Activated CD4-positive, alpha-beta T cell treated with anti-CD3 and anti-CD28 coated beads for 36 hours (primary cell): Measurements from ENCODE around the gene SLC7A8. TPM values are rescaled to one million over a fixed set of nuclear protein-coding genes. Genes with fewer than 3 reads are reported as not detected.

Source experiments
- ATAC-seq: fragments of 200-7000 bp; cut with Tn5 transposase; one replicate; pipeline ENCODE4 v1.10.0; 2021; ENCODE audit warnings: mild to moderate bottlenecking, moderate library complexity
- CTCF ChIA-PET: fragments of 350-600 bp; sonication (Branson Sonifier 250); formaldehyde crosslinking; loops from one replicate; lab custom pipeline; 2021; ENCODE audit warnings: antibody characterized with exemption; lab: Charles Lee
- POLR2A ChIA-PET: fragments of 350-600 bp; sonication (Branson Sonifier 250); formaldehyde crosslinking; loops from one replicate; lab custom pipeline; 2021; ENCODE audit warnings: antibody characterized with exemption, inconsistent platforms; lab: Charles Lee
- DNase-seq: peaks from one replicate; pipeline ENCODE4 v3.0.0-alpha.2; 2020
- H3K27ac Mint-ChIP-seq: one replicate; pipeline ENCODE4 v1.8.0; 2021; ENCODE audit warnings: mixed read lengths
- H3K27me3 Mint-ChIP-seq: one replicate; pipeline ENCODE4 v1.8.0; 2021; ENCODE audit warnings: mixed read lengths
- H3K36me3 Mint-ChIP-seq: one replicate; pipeline ENCODE4 v1.8.0; 2021; ENCODE audit warnings: low read depth, mixed read lengths
- H3K4me1 Mint-ChIP-seq: one replicate; pipeline ENCODE4 v1.8.0; 2021; ENCODE audit warnings: mixed read lengths
- H3K4me3 Mint-ChIP-seq: one replicate; pipeline ENCODE4 v1.8.0; 2021; ENCODE audit warnings: mild to moderate bottlenecking, moderate library complexity, mixed read lengths
- H3K9me3 Mint-ChIP-seq: one replicate; pipeline ENCODE4 v1.8.0; 2021; ENCODE audit warnings: low read depth, mixed read lengths
- intact Hi-C, 2 experiments: fragments of 100-400 bp; cut with DNase I in 1 of 2; cut with micrococcal nuclease in 1 of 2; formaldehyde crosslinking; loops; one replicate each; pipeline versions ENCODE4 v1.14.2 to v1.15.1; 2022 to 2024; cut with DNase I, micrococcal nuclease
- total RNA-seq, 2 experiments: library from RNA; stranded (reverse); gene quantifications; one replicate each; pipeline ENCODE4 v1.2.3, GENCODE V29; 2021

Gene SLC7A8
- total RNA-seq, 2 experiments from 2014 or later = 0.89 to 1.6 TPM

DNA sequence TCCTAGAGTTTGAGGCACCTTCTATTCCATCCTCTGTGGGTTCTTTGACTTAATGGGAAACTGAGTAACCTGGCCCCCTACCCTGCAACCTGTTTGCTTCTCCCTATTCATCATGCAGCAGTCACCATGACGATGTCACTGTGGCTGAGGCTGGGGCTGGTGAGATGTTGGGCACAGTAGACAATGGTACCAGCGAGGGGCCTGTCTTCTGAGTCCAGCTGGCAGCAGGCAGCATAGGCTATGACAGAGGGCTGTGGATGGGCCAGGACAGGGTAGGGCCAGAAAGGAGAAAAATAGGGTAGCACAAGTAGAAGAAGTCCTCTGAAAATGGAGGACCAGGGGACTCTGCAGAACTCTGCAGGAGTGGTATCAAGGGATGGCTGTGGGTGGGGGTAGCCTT, 80.7 kb downstream of the SLC7A8 start:
- intact Hi-C loops = no loop called here
- no peaks in the 10 kb centered on the region for H3K9me3 Mint-ChIP-seq
- ATAC-seq (no peak), DNase-seq (no peak)
- no peak overlapping the region for H3K27ac Mint-ChIP-seq
- no peaks in the 10 kb centered on the region for H3K27me3 Mint-ChIP-seq
- peaks cover 13% of the 10 kb centered on the region for H3K36me3 Mint-ChIP-seq
- H3K4me1 Mint-ChIP-seq = peaks cover 3% of the 10 kb centered on the region
- POLR2A ChIA-PET = interaction anchor here (0.5 kb wide), 1 partner anchor 108 kb away, joined by 3 read pairs; no protein-coding TSS in a partner anchor
- CTCF ChIA-PET = interaction anchor here (0.9 to 1.5 kb wide), 3 partner anchors 10 to 116 kb away, joined by 3 to 4 read pairs (median 3); no protein-coding TSS in a partner anchor
- H3K4me3 Mint-ChIP-seq = no peak overlapping the region

DNA sequence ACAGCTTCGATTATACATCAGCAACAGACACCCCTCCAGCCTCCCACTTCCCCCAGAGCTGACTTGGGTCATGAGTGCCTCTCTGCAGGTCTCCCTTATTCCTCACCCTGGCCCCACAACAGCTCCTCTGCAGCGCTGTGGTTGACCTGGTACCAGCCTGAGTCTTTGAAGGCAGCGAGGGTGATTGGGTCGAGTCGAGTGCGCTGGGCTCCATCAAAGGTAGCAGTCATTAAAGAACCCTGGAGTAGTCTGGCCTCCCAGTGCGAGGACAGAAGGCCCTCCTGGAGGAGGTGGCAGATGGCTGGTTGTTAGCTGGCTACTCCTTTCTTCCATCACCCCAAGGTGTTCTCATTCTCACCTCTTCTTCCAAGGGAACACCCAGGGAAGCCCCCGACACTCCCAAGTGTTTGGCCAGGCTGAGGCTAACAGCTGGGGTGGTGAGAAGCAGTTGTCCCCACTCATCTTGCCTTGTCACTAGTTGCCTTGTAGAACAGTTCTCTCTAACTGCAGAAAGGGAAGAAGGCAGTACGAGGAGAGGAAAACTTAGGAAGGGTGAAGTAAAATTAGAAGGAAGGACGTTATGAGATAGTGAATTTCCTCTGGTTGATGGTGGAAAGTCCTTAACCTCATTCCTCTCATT, 81.4 kb downstream of the SLC7A8 start:
- ATAC-seq (no peak), DNase-seq (no peak)
- H3K9me3 Mint-ChIP-seq = no peaks in the 10 kb centered on the region
- intact Hi-C loops = no loop called here
- H3K27ac Mint-ChIP-seq = no peak overlapping the region
- ChIA-PET CTCF (interaction anchor here (0.9 to 1.9 kb wide), 6 partner anchors 11 to 116 kb away, joined by 3 to 8 read pairs (median 4); no protein-coding TSS in a partner anchor), POLR2A (interaction anchor here (0.5 kb wide), 1 partner anchor 107 kb away, joined by 3 read pairs; no protein-coding TSS in a partner anchor)
- peaks cover 10% of the 10 kb centered on the region for H3K4me1 Mint-ChIP-seq
- no peak overlapping the region for H3K4me3 Mint-ChIP-seq
- H3K27me3 Mint-ChIP-seq = no peaks in the 10 kb centered on the region
- H3K36me3 Mint-ChIP-seq = peaks cover 20% of the 10 kb centered on the region

DNA sequence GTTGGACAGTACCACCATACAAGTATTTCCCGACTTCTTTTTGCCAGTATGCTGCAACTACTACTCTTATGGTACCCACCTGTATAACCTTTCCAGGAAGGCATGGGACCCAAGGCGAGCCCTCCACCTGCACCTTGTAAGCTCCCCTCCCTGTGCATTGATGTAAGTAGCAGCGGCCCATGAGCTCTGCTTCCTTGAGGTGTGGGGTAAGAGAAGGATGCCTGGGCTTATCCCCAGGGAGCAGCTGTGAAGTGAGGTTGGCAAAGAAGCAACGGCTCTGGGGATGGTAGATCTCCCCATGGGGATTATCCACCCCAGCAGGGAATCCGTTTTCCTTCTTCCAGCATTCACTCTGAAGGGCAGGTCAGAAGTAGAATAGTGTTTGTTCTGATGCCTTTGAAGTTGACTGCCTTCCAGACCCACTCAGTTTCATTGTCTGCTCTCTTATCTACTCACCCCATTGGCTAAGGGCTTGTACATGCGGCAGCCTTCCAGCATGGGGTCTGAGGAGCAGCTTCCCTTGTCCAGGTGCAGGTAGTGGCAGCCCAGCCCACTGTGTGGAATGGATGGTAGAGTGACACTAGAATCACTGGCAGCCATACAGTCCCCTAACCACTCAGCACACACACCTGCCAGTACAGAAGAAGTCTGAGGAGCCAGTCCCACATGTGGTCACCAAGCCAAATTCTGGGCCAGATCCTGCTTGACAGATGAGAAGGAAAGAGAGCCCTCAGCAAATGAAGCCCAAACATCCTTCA, 82.1 kb downstream of the SLC7A8 start:
- Mint-ChIP-seq H3K9me3 (no peaks in the 10 kb centered on the region), H3K4me1 (peaks cover 17% of the 10 kb centered on the region), H3K27ac (no peak overlapping the region), H3K4me3 (no peak overlapping the region), H3K36me3 (peaks cover 27% of the 10 kb centered on the region), H3K27me3 (no peaks in the 10 kb centered on the region)
- intact Hi-C loops = no loop called here
- ATAC-seq (no peak), DNase-seq (no peak)
- POLR2A ChIA-PET = no interaction called here
- CTCF ChIA-PET = interaction anchor here (1.1 to 1.9 kb wide), 7 partner anchors 12 to 115 kb away, joined by 3 to 8 read pairs (median 3); no protein-coding TSS in a partner anchor

DNA sequence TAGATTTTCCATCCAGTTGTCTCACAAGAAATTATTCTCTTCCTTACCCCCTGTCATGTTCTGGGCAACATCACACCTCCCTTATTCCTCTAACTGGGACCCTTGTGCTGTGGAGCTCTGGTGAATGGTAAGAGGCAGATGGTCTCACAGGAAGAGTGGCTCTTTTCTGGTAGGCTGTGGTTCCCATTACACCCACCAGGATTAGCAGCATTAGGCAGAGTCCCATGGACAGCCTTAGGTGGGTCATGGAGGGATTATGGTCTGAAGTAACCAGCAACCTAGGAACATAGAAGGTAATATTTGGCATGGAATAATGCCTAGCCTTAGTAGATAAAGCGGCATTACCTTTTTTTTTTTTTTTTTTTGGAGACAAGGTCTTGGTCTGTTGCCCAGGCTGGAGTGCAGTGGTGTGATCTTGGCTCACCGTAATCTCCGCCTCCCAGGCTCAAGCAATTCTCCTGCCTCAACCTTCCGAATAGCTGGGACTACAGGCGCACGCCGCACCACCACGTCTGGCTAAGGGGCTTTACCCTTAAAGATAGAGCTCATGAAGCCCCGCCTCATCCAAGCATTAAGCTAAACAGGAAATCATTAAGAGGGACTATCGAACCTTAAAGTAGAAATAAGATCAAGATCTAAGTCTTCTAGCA, 84.1 kb downstream of the SLC7A8 start:
- ATAC-seq (no peak), DNase-seq (no peak)
- Mint-ChIP-seq H3K27me3 (no peaks in the 10 kb centered on the region), H3K9me3 (no peaks in the 10 kb centered on the region), H3K36me3 (peaks cover 27% of the 10 kb centered on the region), H3K27ac (no peak overlapping the region), H3K4me1 (peaks cover 17% of the 10 kb centered on the region), H3K4me3 (no peak overlapping the region)
- intact Hi-C loops = loop anchor here (5.0 to 10.0 kb wide), 5 partner anchors 185 to 1835 kb away; partner anchors contain the start of genes DCAF11 (in 1 of the 2), EMC9 (in 1 of the 2), HNRNPC (in 1 of the 2) and HOMEZ (in 1 of the 2)
- CTCF ChIA-PET = interaction anchor here (0.7 to 1.4 kb wide), 7 partner anchors 10 to 88 kb away, joined by 3 to 4 read pairs (median 3); partner anchors contain the start of gene CEBPE
- POLR2A ChIA-PET = no interaction called here

DNA sequence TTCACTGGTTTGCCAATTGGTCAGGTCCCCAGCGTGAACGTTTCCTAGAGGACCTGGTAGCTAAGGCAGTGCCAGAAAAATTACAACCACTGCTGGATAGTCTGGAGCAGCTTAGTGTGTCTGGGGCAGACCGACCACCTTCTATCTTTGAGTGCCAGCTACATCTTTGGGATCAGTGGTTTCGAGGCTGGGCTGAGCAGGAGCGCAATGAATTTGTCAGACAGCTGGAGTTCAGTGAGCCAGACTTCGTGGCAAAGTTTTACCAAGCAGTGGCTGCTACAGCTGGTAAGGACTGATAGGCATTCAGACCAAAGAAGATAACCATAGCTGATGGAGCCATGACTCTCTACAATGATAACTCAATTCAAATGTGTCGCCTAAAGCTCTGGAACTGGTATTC, 85.7 kb downstream of the SLC7A8 start:
- intact Hi-C loops = loop anchor here (5.0 to 10.0 kb wide), 5 partner anchors 187 to 1833 kb away; partner anchors contain the start of genes DCAF11 (in 1 of the 2), EMC9 (in 1 of the 2), HNRNPC (in 1 of the 2) and HOMEZ (in 1 of the 2)
- H3K4me3 Mint-ChIP-seq = peak overlapping the region; percentile 11
- peaks cover 17% of the 10 kb centered on the region for H3K4me1 Mint-ChIP-seq
- H3K36me3 Mint-ChIP-seq = peaks cover 33% of the 10 kb centered on the region
- CTCF ChIA-PET = interaction anchor here (0.6 to 5.1 kb wide), 7 partner anchors 14 to 204 kb away, joined by 3 to 58 read pairs (median 8); partner anchors contain the start of gene CDH24
- no peaks in the 10 kb centered on the region for H3K27me3 Mint-ChIP-seq
- POLR2A ChIA-PET = no interaction called here
- H3K27ac Mint-ChIP-seq = no peak overlapping the region
- H3K9me3 Mint-ChIP-seq = no peaks in the 10 kb centered on the region
- ATAC-seq (no peak), DNase-seq (no peak)

DNA sequence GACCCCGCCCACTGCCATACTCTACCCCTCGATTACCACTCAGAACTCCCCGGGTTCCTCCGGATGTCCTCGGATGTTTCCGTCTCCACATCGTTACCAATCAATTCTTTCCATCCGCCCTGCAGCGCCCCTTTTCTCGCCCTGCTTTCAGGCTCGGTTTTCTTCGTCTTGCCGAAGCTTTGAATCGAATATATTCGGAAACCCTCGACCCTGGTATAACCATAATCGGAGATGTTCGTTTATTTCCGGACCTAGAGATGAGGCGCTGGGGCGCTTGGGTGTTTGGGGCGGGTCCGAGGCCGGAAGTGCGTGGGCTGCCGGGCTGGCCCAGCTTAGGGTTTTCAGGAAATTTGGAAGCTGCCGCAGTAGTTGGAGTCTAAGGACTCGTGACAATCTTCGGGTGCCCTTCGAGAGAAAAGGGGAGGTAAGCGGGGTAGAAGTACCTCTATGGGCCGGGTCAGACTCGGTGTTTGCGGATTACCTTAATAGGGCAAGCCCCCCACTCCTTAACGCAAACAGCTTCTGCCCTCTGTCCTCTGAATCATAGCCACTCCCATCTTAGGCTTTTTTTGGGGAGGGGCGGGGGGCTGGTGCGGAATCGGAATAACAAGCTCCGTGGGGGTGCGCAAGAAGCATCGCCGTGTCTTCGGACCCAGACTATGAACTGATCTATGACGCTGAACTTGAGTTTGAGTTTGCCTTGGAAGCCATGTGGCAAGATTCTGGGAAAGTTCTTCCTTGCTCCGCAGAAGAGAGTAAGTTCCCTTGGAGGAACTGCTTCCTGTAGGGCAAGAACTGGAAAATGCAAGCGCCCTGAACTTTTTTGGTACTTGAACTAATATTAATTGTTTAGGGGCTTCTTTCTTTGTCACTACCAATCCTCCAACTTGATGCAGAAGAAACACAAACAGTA, 88.0 kb downstream of the SLC7A8 start, which contains the start of gene C14orf119:
Gene C14orf119, plus strand, starts transcription at position 310 of the 913 bp plus-strand sequence. CDS start 2,154 bp downstream, outside the sequence.
- H3K9me3 Mint-ChIP-seq = no peaks in the 10 kb centered on the region
- ChIA-PET POLR2A (interaction anchor here (0.6 to 2.1 kb wide), 19 partner anchors 10 to 1825 kb away, joined by 3 to 27 read pairs (median 8); partner anchors contain the start of genes AJUBA, DAD1, HAUS4 and HOMEZ), CTCF (interaction anchor here (0.6 to 5.1 kb wide), 35 partner anchors 10 to 1066 kb away, joined by 3 to 58 read pairs (median 4); partner anchors contain the start of genes IRF9, PRMT5, RBM23 and RNF212B)
- no peak within 1 kb of the TSS for H3K4me3 Mint-ChIP-seq
- ATAC-seq = peak; percentile 93
- H3K4me1 Mint-ChIP-seq = peaks cover 19% of the 10 kb centered on the region
- peak; percentile 100 for DNase-seq
- peaks cover 45% of the 10 kb centered on the region for H3K36me3 Mint-ChIP-seq
- H3K27ac Mint-ChIP-seq = no peak within 1 kb of the TSS
- intact Hi-C loops = loop anchor here (1.0 to 10.0 kb wide), 17 partner anchors 24 to 1831 kb away; partner anchors contain the start of genes HOMEZ (in 2 of the 2), PSMB5 (in 2 of the 2), DCAF11 (in 1 of the 2) and EMC9 (in 1 of the 2)
- no peaks in the 10 kb centered on the region for H3K27me3 Mint-ChIP-seq

DNA sequence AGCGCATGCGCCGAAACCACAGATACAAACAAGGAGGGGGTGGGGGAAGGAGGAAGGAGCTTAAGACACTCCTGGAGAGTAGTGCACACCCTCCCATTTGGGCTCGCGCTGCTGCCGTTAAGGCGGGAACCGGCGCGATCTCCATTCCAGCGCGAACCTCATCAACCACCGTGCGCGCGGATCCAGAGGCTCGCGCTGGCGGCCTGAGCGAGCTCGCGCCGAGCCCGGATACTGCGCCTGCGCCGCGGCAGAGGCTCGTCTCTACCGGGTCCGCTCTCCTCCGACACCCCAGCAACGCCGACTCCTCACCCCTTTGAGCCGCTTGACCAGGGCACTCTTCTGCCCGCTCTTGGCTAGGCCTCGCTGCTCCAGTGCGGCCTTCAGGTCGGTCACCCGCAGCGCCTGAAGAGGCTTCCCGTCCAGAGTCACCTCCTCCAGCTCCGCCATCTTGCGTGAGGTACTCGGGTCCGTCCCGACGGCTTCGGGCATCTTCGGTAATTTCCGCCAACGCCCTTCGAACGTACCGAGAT, 88.7 kb downstream of the SLC7A8 start, which contains the start of gene ACIN1:
Gene ACIN1, minus strand, starts transcription at position 471 of the 530 bp plus-strand sequence. Its CDS starts 24 bp downstream, at position 447.
- Mint-ChIP-seq H3K9me3 (no peaks in the 10 kb centered on the region), H3K4me3 (no peak within 1 kb of the TSS), H3K27me3 (no peaks in the 10 kb centered on the region), H3K4me1 (peaks cover 25% of the 10 kb centered on the region), H3K27ac (no peak within 1 kb of the TSS), H3K36me3 (peaks cover 53% of the 10 kb centered on the region)
- DNase-seq (peak; percentile 83), ATAC-seq (peak; percentile 34)
- ChIA-PET CTCF (interaction anchor here (0.6 to 5.1 kb wide), 31 partner anchors 9 to 1000 kb away, joined by 3 to 58 read pairs (median 4); partner anchors contain the start of genes PRMT5, RBM23 and RNF212B), POLR2A (interaction anchor here (0.6 to 2.1 kb wide), 18 partner anchors 9 to 1825 kb away, joined by 3 to 27 read pairs (median 9); partner anchors contain the start of genes AJUBA, DAD1, HAUS4 and HOMEZ)
- intact Hi-C loops = loop anchor here (1.0 to 10.0 kb wide), 18 partner anchors 23 to 1830 kb away; partner anchors contain the start of genes HOMEZ (in 2 of the 2), PSMB5 (in 2 of the 2), DCAF11 (in 1 of the 2) and EMC9 (in 1 of the 2)

DNA sequence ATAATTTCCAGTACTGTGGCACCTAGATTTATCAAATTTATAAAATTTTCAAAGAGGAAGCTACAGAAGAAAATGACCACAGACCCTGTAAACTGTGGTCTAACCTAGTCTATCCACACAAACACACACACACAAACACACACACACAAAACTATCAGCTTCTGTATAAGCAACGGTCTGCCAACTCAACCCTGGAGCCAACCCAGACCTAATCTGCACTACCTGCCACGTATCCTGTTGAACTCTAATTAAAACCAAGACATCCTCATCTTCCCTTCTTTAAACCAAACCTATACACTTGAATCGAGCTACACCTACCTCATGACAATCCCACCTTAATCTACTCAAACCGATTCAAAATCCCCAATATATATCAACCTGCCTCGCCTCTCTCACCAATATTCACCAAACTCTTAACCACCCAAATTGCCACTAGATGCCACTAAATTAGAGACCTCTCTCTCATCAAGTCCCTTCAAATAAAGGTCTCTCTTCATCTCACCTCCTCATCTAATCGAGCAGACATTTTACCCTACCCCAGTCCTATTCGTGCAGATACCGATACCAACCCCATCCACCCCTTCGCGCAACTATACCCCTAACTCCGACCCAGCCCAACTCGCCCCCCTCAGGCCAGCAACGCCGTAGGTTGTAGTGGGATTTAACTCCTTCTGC, 89.3 kb downstream of the SLC7A8 start:
- no peak for ATAC-seq
- Mint-ChIP-seq H3K4me3 (no peak overlapping the region), H3K27me3 (no peaks in the 10 kb centered on the region), H3K27ac (no peak overlapping the region), H3K36me3 (peaks cover 57% of the 10 kb centered on the region), H3K9me3 (no peaks in the 10 kb centered on the region), H3K4me1 (peaks cover 29% of the 10 kb centered on the region)
- DNase-seq = no peak
- ChIA-PET POLR2A (interaction anchor here (1.0 to 2.1 kb wide), 14 partner anchors 8 to 228 kb away, joined by 3 to 27 read pairs (median 12); partner anchors contain the start of genes AJUBA, HAUS4, PABPN1 and PPP1R3E), CTCF (interaction anchor here (0.6 to 5.1 kb wide), 22 partner anchors 8 to 359 kb away, joined by 3 to 58 read pairs (median 5); partner anchors contain the start of genes PRMT5 and RBM23)
- intact Hi-C loops = loop anchor here (1.0 to 10.0 kb wide), 5 partner anchors 175 to 1829 kb away; partner anchors contain the start of genes DCAF11 (in 1 of the 2), EMC9 (in 1 of the 2), HNRNPC (in 1 of the 2) and HOMEZ (in 1 of the 2)
